BJ (cell line): ENCODE data around the gene UNC80. TPM values are rescaled to one million over a fixed set of nuclear protein-coding genes. Genes with fewer than 3 reads are reported as not detected.
"Not testable (repeated sequence)": the region's sequence is repeated elsewhere in the genome, so short reads cannot be mapped to it uniquely, and the experiment has no call there.

Source experiments
- CTCF ChIA-PET: fragments of 350-600 bp; formaldehyde crosslinking; extraction: SDS; loops from one replicate; lab custom pipeline; 2021; ENCODE audit warnings: antibody characterized with exemption, inconsistent platforms; lab: Yijun Ruan, JAX
- POLR2A ChIA-PET: fragments of 300-600 bp; sonication (Branson Sonifier 250); formaldehyde crosslinking; extraction: SDS; loops from one replicate; lab custom pipeline; 2021; ENCODE audit warnings: antibody characterized with exemption; lab: Charles Lee
- DNase-seq: peaks from one replicate; pipeline ENCODE4 v3.0.0-alpha.2; 2011; ENCODE audit warnings: low read depth
- H3K27me3 ChIP-seq: 2 replicates; pipeline ENCODE4 v1.6.0; 2011; ENCODE audit warnings: low read length; ENCODE audit not compliant: control insufficient read depth, insufficient read depth
- H3K36me3 ChIP-seq: 2 replicates; pipeline ENCODE4 v1.5.1; 2011; ENCODE audit warnings: low read length; ENCODE audit not compliant: control insufficient read depth, insufficient read depth
- H3K4me3 ChIP-seq: 2 replicates; pipeline ENCODE4 v1.5.1; 2011; ENCODE audit warnings: low read depth, mild to moderate bottlenecking, control low read depth, low read length
- CTCF ChIP-seq: IDR thresholded peaks from 2 replicates; pipeline ENCODE4 v1.5.1; 2011; ENCODE audit warnings: low read depth, mild to moderate bottlenecking, control low read depth, inconsistent platforms, low read length, moderate library complexity; ENCODE audit not compliant: insufficient read depth
- polyA plus RNA-seq: library from polyadenylated mRNA; depleted of rRNA; stranded (reverse); fragments of >200 nt; gene quantifications from 2 replicates; pipeline ENCODE4 v1.2.3, GENCODE V29; 2011

UNC80 gene
- polyA plus RNA-seq, 1 experiment = not detected

GRCh38 chr2:209787416-209787815, 15.8 kb downstream of the UNC80 start:
- Histone ChIP-seq H3K27me3 (no peaks in the 10 kb centered on the region), H3K36me3 (no peaks in the 10 kb centered on the region), H3K4me3 (no peak overlapping the region)
- ChIA-PET CTCF (no interaction called here), POLR2A (no interaction called here)
- no peak for DNase-seq
- TF ChIP-seq CTCF = no peak

GRCh38 chr2:209788925-209789324, 17.3 kb downstream of the UNC80 start:
- H3K4me3 ChIP-seq = no peak overlapping the region
- no peak for TF ChIP-seq CTCF
- no peaks in the 10 kb centered on the region for H3K27me3 ChIP-seq
- no peaks in the 10 kb centered on the region for H3K36me3 ChIP-seq
- DNase-seq = no peak
- ChIA-PET POLR2A (no interaction called here), CTCF (no interaction called here)

- H3K4me3 ChIP-seq = no peak overlapping the region
- TF ChIP-seq CTCF = no peak
- CTCF ChIA-PET = no interaction called here
Observed at GRCh38 chr2:209790066-209790728, 18.6 kb downstream of the UNC80 start.

GRCh38 chr2:209791151-209791550, 19.5 kb downstream of the UNC80 start:
- CTCF ChIA-PET = interaction anchor here (0.6 kb wide), 1 partner anchor 907 kb away, joined by 4 read pairs; no protein-coding TSS in a partner anchor
- H3K4me3 ChIP-seq = no peak overlapping the region
- TF ChIP-seq CTCF = no peak
- POLR2A ChIA-PET = no interaction called here
- no peaks in the 10 kb centered on the region for H3K36me3 ChIP-seq
- DNase-seq = no peak
- no peaks in the 10 kb centered on the region for H3K27me3 ChIP-seq

More at GRCh38 chr2:209790066-209790728, 18.6 kb downstream of the UNC80 start:
- H3K36me3 ChIP-seq = no peaks in the 10 kb centered on the region
- no peaks in the 10 kb centered on the region for H3K27me3 ChIP-seq
- DNase-seq = no peak
- POLR2A ChIA-PET = no interaction called here

GRCh38 chr2:209795425-209795824, 23.8 kb downstream of the UNC80 start:
- H3K27me3 ChIP-seq, POLR2A ChIA-PET, CTCF ChIA-PET, H3K36me3 ChIP-seq, H3K4me3 ChIP-seq, DNase-seq: not testable (repeated sequence)

GRCh38 chr2:209805351-209805750, 33.7 kb downstream of the UNC80 start:
- Histone ChIP-seq H3K4me3 (no peak overlapping the region), H3K36me3 (no peaks in the 10 kb centered on the region), H3K27me3 (no peaks in the 10 kb centered on the region)
- ChIA-PET CTCF (no interaction called here), POLR2A (no interaction called here)
- no peak for DNase-seq
- no peak for TF ChIP-seq CTCF
